Endodermal cell (in vitro differentiated cells): ENCODE results near the gene TSSC4. TPM values are rescaled to one million over a fixed set of nuclear protein-coding genes. Genes with fewer than 3 reads are reported as not detected.

Experiments used
- DNase-seq: peaks from one replicate; pipeline ENCODE4 v3.0.0-alpha.2; 2017
- H3K27ac ChIP-seq: 2 replicates; pipeline ENCODE4 v1.5.1; 2013; ENCODE audit warnings: mild to moderate bottlenecking, low read depth, low read length, moderate library complexity
- H3K27me3 ChIP-seq: 2 replicates; pipeline ENCODE4 v1.6.1; 2013; ENCODE audit warnings: mild to moderate bottlenecking, low read length, moderate library complexity; ENCODE audit not compliant: insufficient read depth, control insufficient read depth, poor library complexity, severe bottlenecking
- H3K36me3 ChIP-seq: 2 replicates; pipeline ENCODE4 v1.7.0; 2013; ENCODE audit warnings: mild to moderate bottlenecking, low read length, moderate library complexity; ENCODE audit not compliant: control insufficient read depth, insufficient read depth
- H3K4me1 ChIP-seq: one replicate; pipeline ENCODE4 v1.7.0; 2013; ENCODE audit warnings: low read length; ENCODE audit not compliant: control insufficient read depth, insufficient read depth
- H3K4me3 ChIP-seq: 2 replicates; pipeline ENCODE4 v1.5.1; 2013; ENCODE audit warnings: mild to moderate bottlenecking, low read length, moderate library complexity
- H3K9ac ChIP-seq: 2 replicates; pipeline ENCODE4 v1.6.1; 2013; ENCODE audit warnings: mild to moderate bottlenecking, low read length, moderate library complexity; ENCODE audit not compliant: poor library complexity, severe bottlenecking; ENCODE audit errors: extremely low read depth
- H3K9me3 ChIP-seq: 2 replicates; pipeline ENCODE4 v1.6.1; 2013; ENCODE audit warnings: mild to moderate bottlenecking, low read length, moderate library complexity; ENCODE audit not compliant: control insufficient read depth
- H3K27ac Mint-ChIP-seq: 2 replicates; pipeline ENCODE4 v1.8.0; 2020; ENCODE audit warnings: mixed read lengths
- H3K27me3 Mint-ChIP-seq: 2 replicates; pipeline ENCODE4 v1.8.0; 2021; ENCODE audit warnings: mild to moderate bottlenecking, mixed read lengths; ENCODE audit not compliant: insufficient read depth
- H3K36me3 Mint-ChIP-seq: 2 replicates; pipeline ENCODE4 v1.8.0; 2020; ENCODE audit warnings: low read depth, mixed read lengths
- H3K4me1 Mint-ChIP-seq: 2 replicates; pipeline ENCODE4 v1.8.0; 2020; ENCODE audit warnings: mixed read lengths
- H3K4me3 Mint-ChIP-seq: 2 replicates; pipeline ENCODE4 v1.8.0; 2020; ENCODE audit warnings: mild to moderate bottlenecking, moderate library complexity, mixed read lengths
- H3K9me3 Mint-ChIP-seq: 2 replicates; pipeline ENCODE4 v1.8.0; 2020; ENCODE audit warnings: mild to moderate bottlenecking, mixed read lengths
- WGBS, 2 experiments: methylation state at CpG; one replicate each; pipeline versions ENCODE4 v1.1.5 to v1.1.7; 2013; ENCODE audit warnings: missing lambda C conversion rate in 2 of 2, mixed read lengths in 1 of 2; ENCODE audit not compliant: insufficient coverage in 1 of 2, insufficient read length in 1 of 2; 5-methylcytosine and 5-hydroxymethylcytosine counted together
- total RNA-seq, 2 donors: library from RNA; stranded (reverse); fragmentation: NEBNext Ultra II Directional in 1 of 2; extraction: Animal tissue kit (Norgen Biotek cat#: 25700) in 1 of 2; gene quantifications; 2 replicates in 1 of 2; 3 replicates in 1 of 2; pipeline ENCODE4 v1.2.1, GENCODE V29; 2021
- TF ChIP-seq, protein P1 (sequence below): fragments of 200-600 bp; sonication (generic); conservative IDR thresholded peaks from 2 replicates; pipeline ENCODE4 v1.5.0; 2021; ENCODE audit warnings: antibody characterized with exemption, mild to moderate bottlenecking

Gene TSSC4
- total RNA-seq, 2 donors from 2014 or later: 47.2 to 51.1 TPM

DNA sequence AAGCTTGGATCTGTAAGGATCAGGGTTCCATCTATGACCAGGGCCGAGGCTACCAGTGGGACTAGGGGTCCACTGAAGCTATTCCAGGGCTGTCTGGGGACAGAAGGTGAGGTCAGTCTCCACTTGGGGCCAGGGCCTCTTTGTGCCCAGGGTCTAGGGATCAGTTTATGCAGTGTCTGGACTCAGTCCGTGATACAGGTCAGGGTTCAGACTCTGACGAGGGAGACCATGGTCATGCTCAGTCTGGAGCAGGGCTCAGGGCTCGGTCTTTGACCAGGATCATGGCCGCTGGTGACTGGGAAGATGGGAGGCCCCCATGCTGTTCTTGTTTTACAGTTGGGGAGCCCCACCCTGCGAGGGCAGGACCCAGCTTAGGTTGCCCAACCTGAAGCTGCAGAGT lies 11.8 kb downstream of the TSSC4 start:
- Histone ChIP-seq H3K4me3 (no peak overlapping the region), H3K36me3 (no peaks in the 10 kb centered on the region), H3K27me3 (no peaks in the 10 kb centered on the region), H3K9ac (no peak overlapping the region), H3K27ac (no peak overlapping the region), H3K4me1 (no peaks in the 10 kb centered on the region), H3K9me3 (no peaks in the 10 kb centered on the region)
- H3K36me3 Mint-ChIP-seq: no peaks in the 10 kb centered on the region
- no peak overlapping the region for H3K27ac Mint-ChIP-seq
- TF ChIP-seq, protein P1, sequence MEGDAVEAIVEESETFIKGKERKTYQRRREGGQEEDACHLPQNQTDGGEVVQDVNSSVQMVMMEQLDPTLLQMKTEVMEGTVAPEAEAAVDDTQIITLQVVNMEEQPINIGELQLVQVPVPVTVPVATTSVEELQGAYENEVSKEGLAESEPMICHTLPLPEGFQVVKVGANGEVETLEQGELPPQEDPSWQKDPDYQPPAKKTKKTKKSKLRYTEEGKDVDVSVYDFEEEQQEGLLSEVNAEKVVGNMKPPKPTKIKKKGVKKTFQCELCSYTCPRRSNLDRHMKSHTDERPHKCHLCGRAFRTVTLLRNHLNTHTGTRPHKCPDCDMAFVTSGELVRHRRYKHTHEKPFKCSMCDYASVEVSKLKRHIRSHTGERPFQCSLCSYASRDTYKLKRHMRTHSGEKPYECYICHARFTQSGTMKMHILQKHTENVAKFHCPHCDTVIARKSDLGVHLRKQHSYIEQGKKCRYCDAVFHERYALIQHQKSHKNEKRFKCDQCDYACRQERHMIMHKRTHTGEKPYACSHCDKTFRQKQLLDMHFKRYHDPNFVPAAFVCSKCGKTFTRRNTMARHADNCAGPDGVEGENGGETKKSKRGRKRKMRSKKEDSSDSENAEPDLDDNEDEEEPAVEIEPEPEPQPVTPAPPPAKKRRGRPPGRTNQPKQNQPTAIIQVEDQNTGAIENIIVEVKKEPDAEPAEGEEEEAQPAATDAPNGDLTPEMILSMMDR: no peak
- no peak for DNase-seq
- H3K27me3 Mint-ChIP-seq: peaks cover 3% of the 10 kb centered on the region
- H3K4me1 Mint-ChIP-seq: no peaks in the 10 kb centered on the region
- WGBS, 2 experiments: 93 to 95% methylated on average over 6 of the region's 6 CpGs
- H3K4me3 Mint-ChIP-seq: no peak overlapping the region
- no peaks in the 10 kb centered on the region for H3K9me3 Mint-ChIP-seq

DNA sequence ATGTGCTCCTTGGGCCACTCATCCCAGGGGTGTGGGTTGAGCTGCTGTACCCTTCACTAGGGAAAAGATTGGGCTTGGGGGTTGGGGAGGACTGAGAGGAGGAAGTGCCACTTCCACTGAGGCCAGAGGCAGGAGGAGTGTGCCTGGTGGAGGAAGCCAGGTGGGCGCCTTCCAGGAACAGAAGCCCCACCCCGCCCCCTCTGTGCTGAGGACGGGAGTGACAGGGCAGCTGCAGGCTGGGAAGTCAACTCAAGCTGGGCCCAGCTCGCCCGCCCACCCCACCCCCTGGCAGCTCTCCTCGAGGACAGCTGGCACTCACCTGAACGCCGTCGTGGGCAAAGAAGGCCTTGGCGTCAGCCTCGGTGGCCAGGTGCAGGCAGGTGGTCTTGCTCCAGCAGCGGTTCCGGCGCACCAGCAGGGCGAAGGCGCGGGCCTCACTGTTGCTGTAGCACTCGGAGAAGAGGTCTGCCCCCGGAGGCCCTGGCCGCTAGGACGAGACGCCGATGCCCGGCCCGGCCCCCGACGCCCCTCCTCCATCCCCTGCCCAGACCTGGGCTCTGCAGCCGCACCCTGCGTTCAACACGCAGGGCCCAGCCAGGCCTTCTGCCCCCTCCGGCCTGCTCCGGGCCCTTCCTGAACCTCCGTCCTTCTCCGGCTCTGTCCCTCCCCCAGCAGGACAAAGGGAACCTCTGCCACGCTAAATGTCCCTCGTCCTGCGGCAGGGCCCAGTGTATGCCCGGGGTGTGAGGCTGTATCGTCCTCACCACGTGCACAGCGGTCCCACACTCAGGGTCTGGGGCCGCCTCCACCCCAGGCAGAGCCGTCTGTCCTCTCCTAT lies 13.4 kb downstream of the TSSC4 start:
- H3K36me3 Mint-ChIP-seq: no peaks in the 10 kb centered on the region
- no peak for DNase-seq
- WGBS, 2 experiments: 91 to 94% methylated on average over 18 to 43 of the region's 43 CpGs

DNA sequence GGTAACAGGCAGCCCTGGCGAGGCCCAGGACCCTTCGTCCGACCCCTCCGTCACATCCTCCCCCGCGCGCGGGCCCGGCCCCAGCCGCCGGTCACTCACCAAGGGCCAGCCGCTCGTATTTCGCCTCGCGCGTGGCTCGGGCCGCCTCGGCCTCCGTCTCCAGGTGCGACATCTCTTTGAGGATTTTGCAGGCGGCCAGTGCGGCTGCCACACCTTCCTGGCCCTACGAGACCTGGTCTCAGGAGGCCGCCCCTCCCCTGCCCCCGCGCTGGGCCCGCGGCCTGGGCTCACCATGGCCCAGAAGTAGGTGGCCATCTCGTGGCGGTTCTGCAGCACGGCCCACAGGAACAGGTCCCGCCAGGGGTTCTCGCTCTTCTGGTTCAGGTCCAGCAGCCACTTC lies 14.1 kb downstream of the TSSC4 start:
- Histone ChIP-seq H3K27ac (no peak overlapping the region), H3K27me3 (no peaks in the 10 kb centered on the region), H3K9ac (no peak overlapping the region), H3K4me3 (no peak overlapping the region), H3K9me3 (no peaks in the 10 kb centered on the region), H3K36me3 (no peaks in the 10 kb centered on the region), H3K4me1 (no peaks in the 10 kb centered on the region)
- no peak overlapping the region for H3K27ac Mint-ChIP-seq
- 87 to 90% methylated on average over 25 to 35 of the region's 35 CpGs for WGBS, 2 experiments
- no peak overlapping the region for H3K4me3 Mint-ChIP-seq
- no peaks in the 10 kb centered on the region for H3K36me3 Mint-ChIP-seq
- no peaks in the 10 kb centered on the region for H3K4me1 Mint-ChIP-seq
- H3K27me3 Mint-ChIP-seq: peaks cover 3% of the 10 kb centered on the region
- no peak for DNase-seq
- H3K9me3 Mint-ChIP-seq: no peaks in the 10 kb centered on the region
- TF ChIP-seq, protein P1: no peak

More for the DNA sequence above, 13.4 kb downstream of the TSSC4 start:
- TF ChIP-seq, protein P1: no peak
- no peaks in the 10 kb centered on the region for H3K36me3 ChIP-seq
- no peak overlapping the region for H3K4me3 Mint-ChIP-seq
- H3K27ac Mint-ChIP-seq: no peak overlapping the region
- no peaks in the 10 kb centered on the region for H3K9me3 Mint-ChIP-seq
- H3K4me1 Mint-ChIP-seq: no peaks in the 10 kb centered on the region
- H3K27me3 Mint-ChIP-seq: peaks cover 3% of the 10 kb centered on the region
- no peaks in the 10 kb centered on the region for H3K4me1 ChIP-seq
- no peaks in the 10 kb centered on the region for H3K9me3 ChIP-seq
- no peak overlapping the region for H3K27ac ChIP-seq
- no peak overlapping the region for H3K9ac ChIP-seq
- no peak overlapping the region for H3K4me3 ChIP-seq
- H3K27me3 ChIP-seq: no peaks in the 10 kb centered on the region
